GM19328 (cell line): ENCODE data around the gene PKNOX2.

Source experiments
- ATAC-seq: cut with Tn5 transposase; IDR thresholded peaks from one replicate; pipeline ENCODE4 v1.9.1; 2021; ENCODE audit warnings: mild to moderate bottlenecking, moderate library complexity; ENCODE audit not compliant: unreplicated experiment

Gene PKNOX2

GRCh38 chr11:125154378-125155099 lies 10.0 kb upstream of the PKNOX2 start:
- no peak for ATAC-seq

- no peak for ATAC-seq
Observed at GRCh38 chr11:125155100-125155444, 9.5 kb upstream of the PKNOX2 start.

- no peak for ATAC-seq
Observed at GRCh38 chr11:125155767-125156166, 8.8 kb upstream of the PKNOX2 start.

- no peak for ATAC-seq
Observed at GRCh38 chr11:125156346-125157117, 8.0 kb upstream of the PKNOX2 start.

GRCh38 chr11:125157118-125157733 lies 7.3 kb upstream of the PKNOX2 start:
- no peak for ATAC-seq

GRCh38 chr11:125157953-125158680 lies 6.4 kb upstream of the PKNOX2 start:
- ATAC-seq: no peak

- no peak for ATAC-seq
Observed at GRCh38 chr11:125162743-125163142, 1.8 kb upstream of the PKNOX2 start.

- ATAC-seq: no peak
Observed at GRCh38 chr11:125163431-125164063, 1.0 kb upstream of the PKNOX2 start.

- ATAC-seq: no peak
Observed at GRCh38 chr11:125164091-125164421, 495 bp upstream of the PKNOX2 start.

GRCh38 chr11:125165111-125165842 lies 726 bp downstream of the PKNOX2 start:
- ATAC-seq: no peak

GRCh38 chr11:125165843-125166763 lies 1.6 kb downstream of the PKNOX2 start:
- ATAC-seq: no peak

- no peak for ATAC-seq
Observed at GRCh38 chr11:125166764-125167291, 2.3 kb downstream of the PKNOX2 start.

- no peak for ATAC-seq
Observed at GRCh38 chr11:125167292-125167953, 2.9 kb downstream of the PKNOX2 start.

- no peak for ATAC-seq
Observed at GRCh38 chr11:125167954-125168835, 3.6 kb downstream of the PKNOX2 start.

GRCh38 chr11:125168918-125169456 lies 4.4 kb downstream of the PKNOX2 start:
- ATAC-seq: no peak

GRCh38 chr11:125170001-125170509 lies 5.5 kb downstream of the PKNOX2 start:
- no peak for ATAC-seq

- ATAC-seq: no peak
Observed at GRCh38 chr11:125170510-125171031, 6.0 kb downstream of the PKNOX2 start.
